ENCODE results near the gene NFIX. TPM values are rescaled to one million over a fixed set of nuclear protein-coding genes. Genes with fewer than 3 reads are reported as not detected.

The NFIX gene
- total and polyA plus RNA-seq, 9 of the 15 experiments (the other 6 are each of a cell fraction or from before 2014, with no cell fraction given), result 0.28 to 26.8 (median 5.4) TPM

DNA sequence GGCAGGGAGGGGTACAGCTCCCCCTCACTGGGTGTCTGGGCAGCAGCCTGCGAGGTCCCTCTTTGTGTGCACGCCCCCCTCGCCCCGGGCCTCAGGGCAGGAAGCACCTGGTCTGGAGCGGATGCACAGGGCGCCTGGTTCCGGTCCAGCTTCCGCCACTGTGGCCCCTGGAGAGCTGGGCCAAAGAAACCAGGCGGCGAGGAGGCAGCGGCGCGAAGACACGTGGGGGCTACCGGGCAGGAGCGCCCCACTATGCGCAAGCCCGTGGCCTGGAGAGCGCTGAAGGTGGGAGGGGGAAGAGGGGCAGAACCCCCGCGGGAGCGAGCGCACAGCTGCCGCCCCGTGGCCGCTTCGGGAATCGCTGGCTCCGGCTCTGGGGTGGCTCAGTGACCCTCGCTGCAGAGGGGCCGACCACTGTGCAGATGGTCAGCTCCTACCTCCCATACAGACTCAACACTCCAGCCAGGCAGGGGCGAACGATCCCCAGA is 109.1 kb downstream of the NFIX start (continued):
- peak; percentile 48 for TF ChIP-seq POLR2AphosphoS5 (IDR thresholded peaks at IDR 0.05; ENCODE audit: control insufficient read depth, insufficient read depth, low read depth, low read length)
- TF ChIP-seq, protein P1, sequence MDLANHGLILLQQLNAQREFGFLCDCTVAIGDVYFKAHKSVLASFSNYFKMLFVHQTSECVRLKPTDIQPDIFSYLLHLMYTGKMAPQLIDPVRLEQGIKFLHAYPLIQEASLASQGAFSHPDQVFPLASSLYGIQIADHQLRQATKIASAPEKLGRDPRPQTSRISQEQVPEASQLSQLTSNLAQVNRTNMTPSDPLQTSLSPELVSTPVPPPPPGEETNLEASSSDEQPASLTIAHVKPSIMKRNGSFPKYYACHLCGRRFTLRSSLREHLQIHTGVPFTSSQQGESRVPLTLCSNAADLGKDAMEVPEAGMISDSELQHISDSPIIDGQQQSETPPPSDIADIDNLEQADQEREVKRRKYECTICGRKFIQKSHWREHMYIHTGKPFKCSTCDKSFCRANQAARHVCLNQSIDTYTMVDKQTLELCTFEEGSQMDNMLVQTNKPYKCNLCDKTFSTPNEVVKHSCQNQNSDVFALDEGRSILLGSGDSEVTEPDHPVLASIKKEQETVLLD (IDR thresholded peaks at IDR 0.05), result peak; percentile 72
- no peak for TF ChIP-seq ZNF551 (CRISPR knock-in tag; IDR thresholded peaks at IDR 0.05)
- TF ChIP-seq ARHGAP35 (IDR thresholded peaks at IDR 0.05; ENCODE audit: partially characterized antibody), result no peak
- TF ChIP-seq ZNF79 (CRISPR knock-in tag; IDR thresholded peaks at IDR 0.05; ENCODE audit: low read depth), result 0 out of 2 replicates have a peak, but pooled peaks have one; percentile 18
- peak; percentile 27 for TF ChIP-seq NEUROD1 (IDR thresholded peaks at IDR 0.05; ENCODE audit: borderline replicate concordance, low read depth, low read length, partially characterized antibody)
- TF ChIP-seq SMAD3 (CRISPR knock-in tag; conservative IDR thresholded peaks at IDR 0.05), result peak; percentile 51; the same call in 1 of the 2 replicates
- peak; percentile 35; the same call in 1 of the 2 replicates for TF ChIP-seq MYNN (IDR thresholded peaks at IDR 0.05)
- TF ChIP-seq MYNN (CRISPR knock-in tag; IDR thresholded peaks at IDR 0.05), result no peak
- TF ChIP-seq NR2C2 (CRISPR knock-in tag; IDR thresholded peaks at IDR 0.05), result peak; percentile 71; the same call in 1 of the 2 replicates
- no peak for TF ChIP-seq NR2C2 (tag; IDR thresholded peaks at IDR 0.05)
- peak; percentile 88; the same call in 1 of the 2 replicates for TF ChIP-seq NR4A1 (CRISPR knock-in tag; IDR thresholded peaks at IDR 0.05)
- TF ChIP-seq NR4A1 (tag; IDR thresholded peaks at IDR 0.05), result peak; percentile 82; the same call in 1 of the 2 replicates
- TF ChIP-seq, protein P2, sequence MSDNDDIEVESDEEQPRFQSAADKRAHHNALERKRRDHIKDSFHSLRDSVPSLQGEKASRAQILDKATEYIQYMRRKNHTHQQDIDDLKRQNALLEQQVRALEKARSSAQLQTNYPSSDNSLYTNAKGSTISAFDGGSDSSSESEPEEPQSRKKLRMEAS (CRISPR knock-in tag; IDR thresholded peaks at IDR 0.05), result peak; percentile 83
- TF ChIP-seq, protein P3, sequence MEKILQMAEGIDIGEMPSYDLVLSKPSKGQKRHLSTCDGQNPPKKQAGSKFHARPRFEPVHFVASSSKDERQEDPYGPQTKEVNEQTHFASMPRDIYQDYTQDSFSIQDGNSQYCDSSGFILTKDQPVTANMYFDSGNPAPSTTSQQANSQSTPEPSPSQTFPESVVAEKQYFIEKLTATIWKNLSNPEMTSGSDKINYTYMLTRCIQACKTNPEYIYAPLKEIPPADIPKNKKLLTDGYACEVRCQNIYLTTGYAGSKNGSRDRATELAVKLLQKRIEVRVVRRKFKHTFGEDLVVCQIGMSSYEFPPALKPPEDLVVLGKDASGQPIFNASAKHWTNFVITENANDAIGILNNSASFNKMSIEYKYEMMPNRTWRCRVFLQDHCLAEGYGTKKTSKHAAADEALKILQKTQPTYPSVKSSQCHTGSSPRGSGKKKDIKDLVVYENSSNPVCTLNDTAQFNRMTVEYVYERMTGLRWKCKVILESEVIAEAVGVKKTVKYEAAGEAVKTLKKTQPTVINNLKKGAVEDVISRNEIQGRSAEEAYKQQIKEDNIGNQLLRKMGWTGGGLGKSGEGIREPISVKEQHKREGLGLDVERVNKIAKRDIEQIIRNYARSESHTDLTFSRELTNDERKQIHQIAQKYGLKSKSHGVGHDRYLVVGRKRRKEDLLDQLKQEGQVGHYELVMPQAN (IDR thresholded peaks at IDR 0.05; ENCODE audit: borderline replicate concordance), result no peak
- TF ChIP-seq, protein P4, sequence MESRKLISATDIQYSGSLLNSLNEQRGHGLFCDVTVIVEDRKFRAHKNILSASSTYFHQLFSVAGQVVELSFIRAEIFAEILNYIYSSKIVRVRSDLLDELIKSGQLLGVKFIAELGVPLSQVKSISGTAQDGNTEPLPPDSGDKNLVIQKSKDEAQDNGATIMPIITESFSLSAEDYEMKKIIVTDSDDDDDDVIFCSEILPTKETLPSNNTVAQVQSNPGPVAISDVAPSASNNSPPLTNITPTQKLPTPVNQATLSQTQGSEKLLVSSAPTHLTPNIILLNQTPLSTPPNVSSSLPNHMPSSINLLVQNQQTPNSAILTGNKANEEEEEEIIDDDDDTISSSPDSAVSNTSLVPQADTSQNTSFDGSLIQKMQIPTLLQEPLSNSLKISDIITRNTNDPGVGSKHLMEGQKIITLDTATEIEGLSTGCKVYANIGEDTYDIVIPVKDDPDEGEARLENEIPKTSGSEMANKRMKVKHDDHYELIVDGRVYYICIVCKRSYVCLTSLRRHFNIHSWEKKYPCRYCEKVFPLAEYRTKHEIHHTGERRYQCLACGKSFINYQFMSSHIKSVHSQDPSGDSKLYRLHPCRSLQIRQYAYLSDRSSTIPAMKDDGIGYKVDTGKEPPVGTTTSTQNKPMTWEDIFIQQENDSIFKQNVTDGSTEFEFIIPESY (CRISPR knock-in tag; IDR thresholded peaks at IDR 0.05), result peak; percentile 88
- TF ChIP-seq, protein P5, sequence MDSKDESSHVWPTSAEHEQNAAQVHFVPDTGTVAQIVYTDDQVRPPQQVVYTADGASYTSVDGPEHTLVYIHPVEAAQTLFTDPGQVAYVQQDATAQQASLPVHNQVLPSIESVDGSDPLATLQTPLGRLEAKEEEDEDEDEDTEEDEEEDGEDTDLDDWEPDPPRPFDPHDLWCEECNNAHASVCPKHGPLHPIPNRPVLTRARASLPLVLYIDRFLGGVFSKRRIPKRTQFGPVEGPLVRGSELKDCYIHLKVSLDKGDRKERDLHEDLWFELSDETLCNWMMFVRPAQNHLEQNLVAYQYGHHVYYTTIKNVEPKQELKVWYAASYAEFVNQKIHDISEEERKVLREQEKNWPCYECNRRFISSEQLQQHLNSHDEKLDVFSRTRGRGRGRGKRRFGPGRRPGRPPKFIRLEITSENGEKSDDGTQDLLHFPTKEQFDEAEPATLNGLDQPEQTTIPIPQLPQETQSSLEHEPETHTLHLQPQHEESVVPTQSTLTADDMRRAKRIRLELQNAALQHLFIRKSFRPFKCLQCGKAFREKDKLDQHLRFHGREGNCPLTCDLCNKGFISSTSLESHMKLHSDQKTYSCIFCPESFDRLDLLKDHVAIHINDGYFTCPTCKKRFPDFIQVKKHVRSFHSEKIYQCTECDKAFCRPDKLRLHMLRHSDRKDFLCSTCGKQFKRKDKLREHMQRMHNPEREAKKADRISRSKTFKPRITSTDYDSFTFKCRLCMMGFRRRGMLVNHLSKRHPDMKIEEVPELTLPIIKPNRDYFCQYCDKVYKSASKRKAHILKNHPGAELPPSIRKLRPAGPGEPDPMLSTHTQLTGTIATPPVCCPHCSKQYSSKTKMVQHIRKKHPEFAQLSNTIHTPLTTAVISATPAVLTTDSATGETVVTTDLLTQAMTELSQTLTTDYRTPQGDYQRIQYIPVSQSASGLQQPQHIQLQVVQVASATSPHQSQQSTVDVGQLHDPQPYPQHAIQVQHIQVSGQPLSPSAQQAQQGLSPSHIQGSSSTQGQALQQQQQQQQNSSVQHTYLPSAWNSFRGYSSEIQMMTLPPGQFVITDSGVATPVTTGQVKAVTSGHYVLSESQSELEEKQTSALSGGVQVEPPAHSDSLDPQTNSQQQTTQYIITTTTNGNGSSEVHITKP (IDR thresholded peaks at IDR 0.05; ENCODE audit: partially characterized antibody), result peak; percentile 87
- no peak for TF ChIP-seq CREB1 (IDR thresholded peaks at IDR 0.05)
- TF ChIP-seq CREB1 (CRISPR knock-in tag; IDR thresholded peaks at IDR 0.05), result peak; percentile 56; the same call in 1 of the 2 replicates
